VCaP (cell line): ENCODE measurements around the gene MX2.
"Not testable (repeated sequence)": the region's sequence is repeated elsewhere in the genome, so short reads cannot be mapped to it uniquely, and the experiment has no call there.

Experiments used
- H3K27ac ChIP-seq: fragments of 450-650 bp; 2 replicates; pipeline ENCODE4 v1.5.1; 2017
- CTCF ChIP-seq: fragments of 450-650 bp; conservative IDR thresholded peaks from 2 replicates; pipeline ENCODE4 v1.5.1; 2017; ENCODE audit warnings: mild to moderate bottlenecking, moderate library complexity

MX2 gene

GRCh38 chr21:41361786-41362604 lies at the start of gene MX2:
Gene MX2, plus strand, starts transcription at chr21:41362027. Its CDS starts 14,880 bp downstream, at chr21:41376907.
- no peak within 1 kb of the TSS for H3K27ac ChIP-seq
- TF ChIP-seq CTCF: no peak

- not testable (repeated sequence) for H3K27ac ChIP-seq
Measured at GRCh38 chr21:41313285-41314164, 48.3 kb upstream of the MX2 start.

GRCh38 chr21:41315726-41316125 lies 46.1 kb upstream of the MX2 start:
- TF ChIP-seq CTCF: no peak
- peak overlapping the region; percentile 81; the same call in 1 of the 2 replicates for H3K27ac ChIP-seq

GRCh38 chr21:41316200-41317062 lies 45.4 kb upstream of the MX2 start, which contains the start of gene FAM3B:
Gene FAM3B, plus strand, starts transcription at chr21:41316801. Its CDS starts 79 bp downstream, at chr21:41316880.
- H3K27ac ChIP-seq: peak within 1 kb of the TSS; percentile 81
- no peak for TF ChIP-seq CTCF

- H3K27ac ChIP-seq: peak overlapping the region; percentile 81
Measured at GRCh38 chr21:41317063-41317392, 44.8 kb upstream of the MX2 start.

GRCh38 chr21:41317458-41317857 lies 44.4 kb upstream of the MX2 start:
- H3K27ac ChIP-seq: peak overlapping the region; percentile 81
- TF ChIP-seq CTCF: no peak

More at GRCh38 chr21:41317063-41317392, 44.8 kb upstream of the MX2 start:
- no peak for TF ChIP-seq CTCF

- no peak for TF ChIP-seq CTCF
- H3K27ac ChIP-seq: no peak overlapping the region
Measured at GRCh38 chr21:41318218-41318617, 43.6 kb upstream of the MX2 start.
